Heart right ventricle (tissue), 16 donors: ENCODE data around the gene SLC13A4. TPM values are rescaled to one million over a fixed set of nuclear protein-coding genes. Genes with fewer than 3 reads are reported as not detected.
"Not testable (repeated sequence)": the region's sequence is repeated elsewhere in the genome, so short reads cannot be mapped to it uniquely, and the experiment has no call there.

Experiments
- ATAC-seq, 8 donors: fragments of 200-7000 bp; cut with Tn5 transposase; one replicate each; pipeline ENCODE4 v1.9.1; 2020; ENCODE audit warnings: mild to moderate bottlenecking in 8 of 8, moderate library complexity in 8 of 8, moderate number of reproducible peaks in 1 of 8
- DNase-seq, 2 donors: peaks; one replicate each; pipeline ENCODE4 v3.0.0-alpha.2; 2020
- H3K27ac ChIP-seq, 10 donors: fragments of 200-600 bp; sonication (generic) in 2 of 10; one replicate each; pipeline versions ENCODE4 v1.5.0 to v1.8.0; 2020 to 2022; ENCODE audit warnings: mild to moderate bottlenecking in 3 of 10
- H3K27me3 ChIP-seq, 7 donors: fragments of 200-600 bp; one replicate each; pipeline ENCODE4 v1.8.0; 2021 to 2022; ENCODE audit warnings: mild to moderate bottlenecking in 2 of 7
- H3K36me3 ChIP-seq, 9 donors: fragments of 200-600 bp; sonication (generic) in 1 of 9; one replicate each; pipeline versions ENCODE4 v1.5.0 to v1.8.0; 2020 to 2022; ENCODE audit warnings: mild to moderate bottlenecking in 2 of 9
- H3K4me1 ChIP-seq, 9 donors: fragments of 200-600 bp; sonication (generic) in 1 of 9; one replicate each; pipeline versions ENCODE4 v1.5.0 to v1.8.0; 2020 to 2022; ENCODE audit warnings: mild to moderate bottlenecking in 4 of 9
- H3K4me3 ChIP-seq, 10 donors: fragments of 200-600 bp; sonication (generic) in 2 of 10; one replicate each; pipeline versions ENCODE4 v1.5.0 to v1.8.0; 2020 to 2022; ENCODE audit warnings: mild to moderate bottlenecking in 7 of 10, moderate library complexity in 2 of 10
- H3K9me3 ChIP-seq, 11 donors: fragments of 200-600 bp in 10 of 11; sonication (generic) in 2 of 11; one replicate each; pipeline versions ENCODE4 v1.5.0 to v1.8.0; 2013 to 2022; ENCODE audit warnings: mild to moderate bottlenecking in 2 of 11, control low read depth in 1 of 11, moderate library complexity in 1 of 11
- WGBS, 2 donors: extraction: QIAGEN DNeasy Blood & Tissue Kit; methylation state at CpG; one replicate each; pipeline ENCODE4 v1.1.7; 2013; ENCODE audit warnings: inconsistent platforms in 1 of 2; 5-methylcytosine and 5-hydroxymethylcytosine counted together
- intact Hi-C, 10 donors: fragments of 100-400 bp; cut with DNase I; formaldehyde crosslinking; loops; one replicate each; pipeline versions ENCODE4 v1.11.1 to v1.14.2; 2022
- polyA plus RNA-seq, 2 donors: library from polyadenylated mRNA; stranded (reverse); fragments of 200-250 nt; gene quantifications; one replicate each; pipeline ENCODE4 v1.2.3, GENCODE V29; 2013
- total RNA-seq, 10 donors: library from RNA; stranded (reverse); fragmentation: NEBNext Ultra II Directional in 3 of 10; extraction: Animal tissue kit (Norgen Biotek cat#: 25700) in 3 of 10; gene quantifications; one replicate each; pipeline versions ENCODE4 v1.2.1 to v1.2.4, GENCODE V29; 2021 to 2023
- TF ChIP-seq, protein P1 (sequence below), 9 donors: fragments of 200-600 bp; sonication (generic) in 2 of 9; IDR thresholded peaks; one replicate each; pipeline versions ENCODE4 v1.5.0 to v1.8.0; 2021 to 2022; ENCODE audit warnings: antibody characterized with exemption in 9 of 9, mild to moderate bottlenecking in 5 of 9, moderate library complexity in 1 of 9
- donor health status: Arrhythmogenic right ventricular cardiomyopathy.
- donor health status: ischemic (EF 13 %, LVEDD 7.1; RV severe dilation, severe dysfunction).
- donor health status: healthy with polysubstance abuse.
- donor health status: DM: no; HTN: yes; CAD: no.
- donor health status: DM: no; HTN: no; CAD: no.
- donor health status: ischemic (EF 25% LVEDD 6.9; RV normal size, moderate dysfunction).
- donor health status: ischemic (EF 25% LVEDD 5.7; RV mildly dilated, moderate dysfunction).
- donor health status: healthy.
- donor health status: DM: yes; HTN: yes; CAD: no.
- donor health status: Ischemic cardiomyopathy.
- donor health status: ischemic (EF 35%, LVEDD 5.7; RV mildly dilated, moderate dysfunction).
- donor health status: nonischemic (EF 11% LVEDD 7.7; RV severe dilation, severe dysfunction).
- donor health status: DM: yes; HTN: yes; CAD: no.
- donor health status: PGD.
- donor health status: ischemic (EF 29% LVEDD 5.4; RV normal size, mild dysfunction).
- donor health status: nonischemic (EF 23%, LVEDD 6.1; RV moderate dilation, normal function).

Gene SLC13A4
- total and polyA plus RNA-seq, 12 donors, result 0.08 to 2.8 (median 0.56) TPM; not detected in 2

DNA sequence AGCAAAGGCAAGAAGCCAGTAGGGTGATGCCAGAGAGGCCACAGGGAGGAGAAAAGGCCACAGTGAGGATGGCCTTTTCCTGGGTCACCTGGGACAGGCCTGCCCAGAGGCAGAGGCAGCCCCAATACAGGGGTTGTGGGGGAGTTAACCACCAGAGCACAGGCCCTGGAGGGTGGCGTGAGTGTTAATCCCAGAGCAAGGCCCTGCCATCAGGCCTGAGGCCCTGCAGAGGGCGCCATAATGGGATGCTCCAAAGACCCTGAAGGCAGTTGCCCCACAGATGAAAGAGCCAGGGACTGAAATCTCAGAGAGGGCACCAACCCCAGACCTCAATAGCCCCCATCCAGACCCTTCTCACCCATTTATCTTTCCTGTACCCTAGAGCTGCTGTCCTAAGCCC lies 23.9 kb downstream of the SLC13A4 start:
- Histone ChIP-seq H3K27me3 (no peaks in the 10 kb centered on the region), H3K27ac (no peak overlapping the region), H3K4me3 (no peak overlapping the region), H3K36me3 (peaks cover 0 to 12% (median 0%) of the 10 kb centered on the region in 9 donors), H3K4me1 (no peaks in the 10 kb centered on the region), H3K9me3 (no peaks in the 10 kb centered on the region)
- WGBS, 2 donors, result 74 to 87% methylated on average over 2 of the region's 2 CpGs
- TF ChIP-seq, protein P1, sequence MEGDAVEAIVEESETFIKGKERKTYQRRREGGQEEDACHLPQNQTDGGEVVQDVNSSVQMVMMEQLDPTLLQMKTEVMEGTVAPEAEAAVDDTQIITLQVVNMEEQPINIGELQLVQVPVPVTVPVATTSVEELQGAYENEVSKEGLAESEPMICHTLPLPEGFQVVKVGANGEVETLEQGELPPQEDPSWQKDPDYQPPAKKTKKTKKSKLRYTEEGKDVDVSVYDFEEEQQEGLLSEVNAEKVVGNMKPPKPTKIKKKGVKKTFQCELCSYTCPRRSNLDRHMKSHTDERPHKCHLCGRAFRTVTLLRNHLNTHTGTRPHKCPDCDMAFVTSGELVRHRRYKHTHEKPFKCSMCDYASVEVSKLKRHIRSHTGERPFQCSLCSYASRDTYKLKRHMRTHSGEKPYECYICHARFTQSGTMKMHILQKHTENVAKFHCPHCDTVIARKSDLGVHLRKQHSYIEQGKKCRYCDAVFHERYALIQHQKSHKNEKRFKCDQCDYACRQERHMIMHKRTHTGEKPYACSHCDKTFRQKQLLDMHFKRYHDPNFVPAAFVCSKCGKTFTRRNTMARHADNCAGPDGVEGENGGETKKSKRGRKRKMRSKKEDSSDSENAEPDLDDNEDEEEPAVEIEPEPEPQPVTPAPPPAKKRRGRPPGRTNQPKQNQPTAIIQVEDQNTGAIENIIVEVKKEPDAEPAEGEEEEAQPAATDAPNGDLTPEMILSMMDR (IDR thresholded peaks at IDR 0.05), result peak in 5 of 9 donors; percentile 6 to 34 (median 21)
- DNase-seq (no peak), ATAC-seq (peak in 1 of 8 donors; percentile 42)
- intact Hi-C loops, result no loop called here

DNA sequence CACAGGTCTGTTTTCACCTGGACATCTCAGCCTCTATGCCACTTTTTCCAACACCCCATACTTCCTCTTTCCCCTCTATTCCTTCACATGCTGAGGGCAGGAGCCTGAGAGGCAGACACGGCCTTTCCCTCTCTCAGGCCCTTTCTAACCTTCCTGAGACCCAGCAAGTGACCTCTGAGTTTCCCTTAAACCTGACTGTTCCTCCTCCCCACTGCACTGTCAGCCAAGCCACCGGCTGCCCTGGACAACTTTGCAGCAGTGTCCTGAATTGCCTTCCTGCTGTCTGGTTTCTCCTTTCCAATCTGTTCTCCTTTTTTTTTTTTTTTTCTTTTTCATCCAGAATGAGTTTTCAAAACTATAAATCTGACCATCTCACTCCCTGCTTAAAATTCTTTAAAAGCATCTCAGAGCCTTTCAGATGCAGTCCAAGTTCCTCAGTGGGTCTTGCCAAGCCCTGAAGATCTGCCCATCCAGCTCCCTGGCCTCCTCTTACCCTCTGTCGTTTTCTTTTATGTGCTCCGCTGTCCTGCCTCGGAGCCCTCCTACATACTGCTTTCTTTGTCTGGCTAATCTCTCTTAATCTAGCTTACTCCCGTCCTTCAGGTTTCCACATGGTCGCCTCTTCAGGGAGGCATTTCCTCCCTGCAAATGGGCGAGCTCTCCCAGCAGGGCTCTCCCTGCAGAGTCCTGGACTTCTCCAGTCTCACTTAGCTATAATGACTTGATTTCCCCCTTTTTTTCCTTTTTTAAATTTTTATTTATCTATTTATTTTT lies 30.5 kb downstream of the SLC13A4 start:
- peak overlapping the region in 1 of 10 donors; percentile 12 for H3K27ac ChIP-seq
- ATAC-seq, result peak in 1 of 8 donors; percentile 17
- 44 to 45% methylated on average over 8 of the region's 8 CpGs for WGBS, 2 donors

DNA sequence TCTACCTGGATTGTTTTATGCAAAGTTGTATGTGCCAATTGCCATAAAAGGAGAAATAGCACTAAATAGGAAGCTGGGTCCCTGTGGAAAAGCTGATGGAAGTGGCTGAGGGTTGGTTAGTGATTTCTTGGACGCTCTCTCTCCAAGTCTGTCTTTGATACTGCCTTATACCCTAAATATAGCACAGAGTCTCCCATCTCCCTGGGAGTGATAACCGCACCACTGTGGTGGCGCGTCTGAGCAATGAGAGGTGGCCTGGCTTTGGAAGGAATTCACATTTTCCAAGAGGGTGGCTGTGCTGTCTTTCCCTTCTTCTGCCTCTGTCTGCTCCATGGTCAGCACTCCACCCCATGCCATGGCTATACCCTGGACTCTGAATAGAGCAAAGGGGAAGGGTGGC lies 34.4 kb downstream of the SLC13A4 start:
- Histone ChIP-seq H3K27me3 (no peaks in the 10 kb centered on the region), H3K4me3 (no peak overlapping the region), H3K9me3 (no peaks in the 10 kb centered on the region), H3K4me1 (peaks cover 0 to 33% (median 11%) of the 10 kb centered on the region in 9 donors), H3K27ac (peak overlapping the region in 5 of 10 donors; percentile 10 to 67 (median 49)), H3K36me3 (peaks cover 0 to 45% (median 10%) of the 10 kb centered on the region in 9 donors)
- DNase-seq (no peak), ATAC-seq (peak in 7 of 8 donors; percentile 47 to 87 (median 81))
- intact Hi-C loops, result no loop called here
- TF ChIP-seq, protein P1 (IDR thresholded peaks at IDR 0.05), result no peak
- WGBS, 2 donors, result 48 to 56% methylated on average over 4 of the region's 4 CpGs

More for the DNA sequence above, 30.5 kb downstream of the SLC13A4 start:
- H3K9me3 ChIP-seq, result no peaks in the 10 kb centered on the region
- H3K36me3 ChIP-seq, result peaks cover 0 to 25% (median 0%) of the 10 kb centered on the region in 9 donors
- H3K4me1 ChIP-seq, result peaks cover 0 to 24% (median 6%) of the 10 kb centered on the region in 9 donors
- DNase-seq, result no peak
- intact Hi-C loops, result no loop called here
- H3K27me3 ChIP-seq, result no peaks in the 10 kb centered on the region
- TF ChIP-seq, protein P1 (IDR thresholded peaks at IDR 0.05), result no peak
- H3K4me3 ChIP-seq, result no peak overlapping the region

DNA sequence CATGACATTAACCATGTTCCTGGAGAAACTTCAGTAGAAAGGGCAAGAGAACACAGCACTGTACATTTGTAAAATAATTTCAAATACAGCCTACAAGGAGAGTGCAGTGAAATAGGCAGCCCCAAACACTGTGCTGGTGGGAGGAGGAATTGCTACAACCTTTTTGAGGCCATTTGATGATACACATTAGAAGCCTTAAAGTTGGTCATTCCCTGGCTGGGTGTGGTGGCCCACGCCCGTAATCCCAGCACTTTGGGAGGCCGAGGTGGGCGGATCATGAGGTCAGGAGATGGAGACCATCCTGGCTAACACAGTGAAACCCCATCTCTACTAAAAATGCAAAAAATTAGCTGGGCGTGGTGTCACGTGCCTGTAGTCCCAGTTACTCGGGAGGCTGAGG lies 35.4 kb downstream of the SLC13A4 start:
- Histone ChIP-seq H3K27ac (peak overlapping the region in 1 of 10 donors; percentile 21), H3K36me3 (peaks cover 0 to 46% (median 10%) of the 10 kb centered on the region in 9 donors), H3K4me1 (peaks cover 0 to 31% (median 11%) of the 10 kb centered on the region in 9 donors)
- intact Hi-C loops, DNase-seq, H3K27me3 ChIP-seq, H3K4me3 ChIP-seq, ATAC-seq, H3K9me3 ChIP-seq: not testable (repeated sequence)
- WGBS, 2 donors, result 97% methylated on average over 7 of the region's 7 CpGs

DNA sequence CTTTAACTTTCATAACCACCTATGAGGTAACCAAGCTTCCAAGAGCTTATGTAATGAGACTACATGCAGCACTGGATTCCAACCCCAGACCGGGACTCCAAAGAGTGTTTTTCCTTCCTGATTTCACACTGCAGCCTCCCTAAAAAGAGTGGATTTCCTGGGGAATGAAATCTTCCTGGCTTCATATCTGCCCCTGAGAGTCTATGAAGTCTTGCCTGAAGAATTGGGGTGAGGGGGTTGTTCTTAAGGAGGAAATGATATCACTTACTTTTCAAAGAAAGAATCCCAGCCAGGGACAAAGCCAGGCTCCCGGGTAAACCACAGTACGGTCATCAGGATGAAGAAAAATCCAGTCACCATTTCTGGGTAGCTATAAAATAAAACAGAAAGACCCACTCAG lies 35.9 kb downstream of the SLC13A4 start:
- intact Hi-C loops, result no loop called here
- Histone ChIP-seq H3K4me3 (no peak overlapping the region), H3K4me1 (peaks cover 0 to 26% (median 8%) of the 10 kb centered on the region in 9 donors), H3K27ac (peak overlapping the region in 1 of 10 donors; percentile 21), H3K36me3 (peaks cover 0 to 52% (median 10%) of the 10 kb centered on the region in 9 donors), H3K27me3 (no peaks in the 10 kb centered on the region), H3K9me3 (no peaks in the 10 kb centered on the region)
- ATAC-seq (peak in 2 of 8 donors; percentile 14 to 15), DNase-seq (no peak)
- TF ChIP-seq, protein P1 (IDR thresholded peaks at IDR 0.05), result no peak
- 56 to 66% methylated on average over 3 of the region's 3 CpGs for WGBS, 2 donors
